ENCODE results near the gene STRA6. TPM values are rescaled to one million over a fixed set of nuclear protein-coding genes. Genes with fewer than 3 reads are reported as not detected.

Gene STRA6
- total and polyA plus RNA-seq, 2 of the 8 experiments (the other 6 are each of a cell fraction or from before 2014, with no cell fraction given) = 9.3 to 14.5 TPM

GRCh38 chr15:74228723-74229081, 26.1 kb upstream of the STRA6 start:
- Histone ChIP-seq H3K27me3 (replicated peaks in 1 of 4; ENCODE audit: control insufficient read depth in 3 of 4, extremely low read depth in 1 of 4, insufficient read depth in 3 of 4, low read length in 3 of 4) (peaks cover 14 to 56% (median 42%) of the 10 kb centered on the region in 4 experiments), H3K9ac (replicated peaks in 1 of 4; ENCODE audit: extremely low read depth in 1 of 4, low read depth in 3 of 4, low read length in 3 of 4) (no peak overlapping the region), H3K27ac (ENCODE audit: low read depth, low read length) (no peak overlapping the region)

More at GRCh38 chr15:74228723-74229081, 26.1 kb upstream of the STRA6 start:
- no peak for FAIRE-seq
- Histone ChIP-seq H2BK12ac (ENCODE audit: low read depth, low read length) (no peak overlapping the region), H3K4ac (replicated peaks; ENCODE audit: insufficient read length, low read depth, low read length) (no peak overlapping the region), H2AFZ (ENCODE audit: low read length) (no peak overlapping the region), H2BK20ac (ENCODE audit: low read length) (peak overlapping the region; percentile 61; the same call in 1 of the 2 replicates), H3K14ac (ENCODE audit: insufficient read length) (no peak overlapping the region), H3K4me1 (replicated peaks in 1 of 4; ENCODE audit: control insufficient read depth in 3 of 4, insufficient read depth in 4 of 4, low read length in 3 of 4) (peaks cover 2 to 24% (median 19%) of the 10 kb centered on the region in 4 experiments), H3K18ac (ENCODE audit: extremely low read depth, low read length) (no peak overlapping the region), H3K4me3 (ENCODE audit: extremely low read depth in 1 of 4, insufficient read depth in 2 of 4, low read depth in 3 of 4, low read length in 4 of 4) (no peak overlapping the region), H3K79me2 (ENCODE audit: control insufficient read depth in 1 of 2, insufficient read depth in 2 of 2, low read length in 2 of 2) (no peaks in the 10 kb centered on the region), H2BK120ac (replicated peaks; ENCODE audit: low read depth, low read length) (no peak overlapping the region), H3K4me2 (ENCODE audit: insufficient read depth in 1 of 2, low read depth in 2 of 2, low read length in 2 of 2) (no peak overlapping the region), H4K91ac (replicated peaks; ENCODE audit: insufficient read length, low read length) (no peak overlapping the region), H3K23ac (ENCODE audit: insufficient read length) (no peak overlapping the region), H3K79me1 (ENCODE audit: low read depth, low read length) (no peaks in the 10 kb centered on the region), H3K9me3 (ENCODE audit: insufficient read depth in 2 of 2, low read depth in 1 of 2, low read length in 1 of 2) (no peaks in the 10 kb centered on the region), H3K56ac (replicated peaks; ENCODE audit: insufficient read length, low read depth, low read length) (no peak overlapping the region), H3K23me2 (ENCODE audit: low read depth, low read length) (0 out of 2 replicates have a peak, but pooled peaks cover 2% of the 10 kb centered on the region), H2AK5ac (ENCODE audit: low read depth, low read length) (no peak overlapping the region), H4K5ac (ENCODE audit: insufficient read length, low read depth, low read length) (no peak overlapping the region), H2BK15ac (ENCODE audit: low read length) (0 out of 2 replicates have a peak overlapping the region, but pooled peaks have one; percentile 8), H3K36me3 (ENCODE audit: control insufficient read depth in 2 of 4, insufficient read depth in 4 of 4, low read length in 3 of 4) (no peaks in the 10 kb centered on the region), H4K8ac (ENCODE audit: extremely low read depth, insufficient read depth, low read length) (peak overlapping the region; percentile 45; the same call in 1 of the 2 replicates), H2BK5ac (ENCODE audit: low read depth, low read length) (no peak overlapping the region), H4K20me1 (replicated peaks in 1 of 2; ENCODE audit: control insufficient read depth in 1 of 2, insufficient read depth in 2 of 2, low read length in 2 of 2) (peaks cover 0 to 3% of the 10 kb centered on the region in 2 experiments)
- WGBS, 2 experiments (ENCODE audit: extremely low coverage in 1 of 2, insufficient coverage in 1 of 2, insufficient read length in 1 of 2, insufficient replicate concordance in 2 of 2, low coverage in 1 of 2, low lambda C conversion rate in 2 of 2, missing lambda C conversion rate in 1 of 2) = 73% methylated on average over 15 of the region's 17 CpGs; no CpG with 5 or more reads in 1 of the 2 experiments
- TF ChIP-seq FOSL1 (IDR thresholded peaks at IDR 0.05; ENCODE audit: insufficient read depth, low read depth, low read length) (no peak), MAX (IDR thresholded peaks at IDR 0.05) (no peak), SP4 (IDR thresholded peaks at IDR 0.05; ENCODE audit: low read length) (no peak), RNF2 (IDR thresholded peaks at IDR 0.05; ENCODE audit: borderline replicate concordance, low read depth, low read length, missing control alignments, poor library complexity, severe bottlenecking) (no peak), RFX5 (IDR thresholded peaks at IDR 0.05; ENCODE audit: borderline replicate concordance, low read depth, low read length) (no peak), BRCA1 (IDR thresholded peaks at IDR 0.05; ENCODE audit: low read depth, low read length) (no peak), KDM4A (IDR thresholded peaks at IDR 0.05; ENCODE audit: low read depth, low read length, severe bottlenecking) (no peak), ASH2L (IDR thresholded peaks at IDR 0.05; ENCODE audit: low read length) (no peak), JUN (IDR thresholded peaks at IDR 0.05; ENCODE audit: low read depth, low read length) (no peak), GABPA (IDR thresholded peaks at IDR 0.05; ENCODE audit: borderline replicate concordance, insufficient read depth, low read length) (no peak)
- ChIA-PET POLR2A (ENCODE audit: partially characterized antibody) (interaction anchor here (1.1 to 1.5 kb wide), 4 partner anchors 9 to 26 kb away, joined by 3 to 5 read pairs (median 4); partner anchors contain the start of gene STRA6), CTCF (ENCODE audit: partially characterized antibody) (interaction anchor here (0.7 to 2.4 kb wide), 11 partner anchors 14 to 175 kb away, joined by 3 to 8 read pairs (median 4); no protein-coding TSS in a partner anchor)
- DNase-seq (ENCODE audit: low read depth in 1 of 2, low spot score in 2 of 2) = no peak

Data from H1 (cell line).